GM18511 (cell line): ENCODE results near the gene TMEM163.

ENCODE experiments used
- ATAC-seq: cut with Tn5 transposase; IDR thresholded peaks from one replicate; pipeline ENCODE4 v1.9.1; 2021; ENCODE audit warnings: mild to moderate bottlenecking, moderate library complexity; ENCODE audit not compliant: unreplicated experiment

The TMEM163 gene

GRCh38 chr2:134446383-134447017, 272.3 kb downstream of the TMEM163 start:
- no peak for ATAC-seq

DNA sequence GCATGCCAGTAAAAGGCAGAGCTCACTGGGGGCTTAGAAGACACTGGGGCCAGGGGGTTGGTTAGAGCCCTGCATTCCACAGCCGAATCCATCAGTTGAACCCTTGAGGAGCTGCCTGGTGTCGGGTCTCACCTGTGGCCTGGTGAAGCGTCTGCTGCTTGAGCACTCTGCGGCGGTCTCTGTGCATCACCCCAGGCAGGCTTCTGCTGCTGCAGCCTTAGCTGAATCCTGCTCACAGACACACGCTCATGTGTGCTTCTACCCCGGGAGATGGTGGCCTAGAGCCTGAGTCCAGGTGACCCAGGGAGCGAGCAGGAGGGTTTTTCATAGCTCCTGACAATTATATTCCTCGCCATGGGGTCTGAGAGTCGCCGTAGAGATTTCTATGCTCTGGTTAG, 272.8 kb downstream of the TMEM163 start:
- ATAC-seq = no peak

DNA sequence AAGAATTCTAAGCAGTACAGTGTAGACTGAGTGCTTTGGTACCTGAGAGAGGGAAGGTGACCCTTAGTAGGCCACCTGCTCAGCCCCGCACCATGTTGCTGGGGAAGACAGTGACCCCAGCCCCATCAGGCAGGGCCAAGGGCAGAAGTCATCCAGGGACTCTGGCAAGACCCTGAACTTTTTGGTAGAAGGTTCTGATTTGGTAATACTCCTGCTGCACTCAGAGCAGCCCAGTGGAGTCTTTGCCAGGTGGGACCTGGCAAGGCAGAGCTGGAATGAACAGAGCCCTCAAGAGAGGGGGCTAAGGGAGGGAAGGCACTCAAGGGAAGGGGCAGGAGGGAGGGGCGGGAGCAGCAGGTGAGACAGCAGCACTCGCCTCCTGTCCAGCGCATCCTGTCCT, 273.7 kb downstream of the TMEM163 start:
- no peak for ATAC-seq

DNA sequence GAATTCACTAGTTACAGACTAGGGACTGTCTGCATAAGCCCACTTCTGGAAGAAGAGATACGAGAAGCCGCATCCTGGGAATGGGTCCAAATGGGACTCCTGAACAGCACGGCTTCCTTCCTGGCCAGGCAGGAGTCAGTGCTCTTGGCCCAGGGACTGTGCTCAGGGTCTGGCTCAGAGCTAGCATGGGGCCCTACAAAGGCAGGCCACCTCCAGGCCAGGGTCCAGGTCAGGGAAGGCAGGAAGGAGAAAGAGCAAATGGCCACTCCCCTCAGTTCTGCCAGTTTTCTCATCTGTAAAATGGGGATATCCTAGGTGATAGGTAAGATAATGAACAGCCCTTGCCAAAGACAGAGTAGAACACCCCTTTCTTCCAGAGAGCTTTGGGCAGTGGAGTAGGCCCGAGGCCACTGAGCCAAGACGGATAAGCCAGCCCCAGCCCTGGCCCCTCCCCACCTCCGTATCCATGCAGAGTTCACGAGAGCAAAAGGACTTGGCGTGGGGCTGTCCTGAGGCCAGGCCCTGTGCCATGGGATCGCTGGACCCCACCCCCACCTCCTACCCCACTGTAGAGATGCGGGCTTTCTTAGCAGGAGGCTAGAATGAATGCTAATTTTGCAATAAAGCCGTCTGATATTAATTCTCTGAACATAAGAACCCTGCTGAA, 274.9 kb downstream of the TMEM163 start:
- ATAC-seq = no peak

DNA sequence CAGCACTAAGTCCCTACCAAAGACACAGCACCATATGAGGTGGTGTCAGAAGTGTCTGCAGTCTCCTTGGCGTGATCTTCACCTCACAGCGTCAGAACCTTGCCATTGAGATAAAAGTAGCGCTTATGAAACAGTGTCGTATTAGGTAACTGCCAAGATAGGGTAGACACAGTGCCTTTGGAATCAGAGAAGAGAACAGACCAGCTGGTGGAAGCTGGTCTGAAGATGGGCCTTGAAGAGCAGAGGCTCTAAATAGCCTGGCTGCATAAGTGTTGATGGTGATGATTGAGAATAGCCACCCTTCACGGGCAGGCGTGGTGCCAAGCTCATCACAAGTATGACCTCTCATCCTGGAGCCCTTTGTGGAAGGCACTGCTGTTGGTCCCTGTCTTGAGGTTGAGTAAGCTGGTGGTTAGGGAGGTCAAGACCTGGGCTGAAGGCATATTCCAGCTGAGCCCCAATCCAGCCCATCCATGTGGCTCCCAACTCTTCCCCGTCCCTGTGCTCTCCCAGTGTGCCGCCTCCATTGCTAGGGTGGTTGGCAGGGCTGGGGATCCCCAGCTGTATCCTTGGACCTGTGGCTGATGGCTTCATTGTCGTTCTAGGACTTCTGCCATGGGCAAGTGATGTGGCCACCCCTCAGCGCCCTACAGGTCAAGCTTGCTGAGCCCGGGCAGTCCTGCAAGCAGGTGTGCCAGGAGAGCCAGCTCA, 277.5 kb downstream of the TMEM163 start:
- no peak for ATAC-seq

DNA sequence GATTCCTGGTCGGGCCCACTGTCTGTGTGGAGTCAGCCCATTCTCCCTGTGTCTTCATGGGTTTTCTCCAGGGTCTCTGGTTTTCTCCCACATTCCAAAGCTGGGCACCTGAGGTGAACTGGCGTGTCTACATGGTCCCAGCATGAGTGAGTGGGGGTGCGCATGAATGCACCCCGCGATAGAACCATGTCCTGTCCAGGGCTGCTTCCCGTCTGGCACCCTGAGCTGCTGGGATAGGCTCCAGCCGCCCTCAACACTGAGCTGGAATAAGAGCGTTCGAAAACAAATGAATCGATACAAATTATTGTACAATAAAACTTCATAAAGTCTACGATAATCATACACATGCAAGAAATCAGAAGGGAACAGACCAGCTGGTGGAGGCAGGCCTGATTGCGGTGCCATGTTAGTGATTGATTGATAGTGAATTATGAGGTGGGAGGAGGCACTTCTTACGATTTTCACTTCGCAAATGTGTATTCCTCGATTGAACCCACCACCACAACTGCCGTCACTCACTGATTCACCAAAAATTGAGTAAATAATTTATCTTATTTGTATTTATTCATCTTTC, 278.4 kb downstream of the TMEM163 start:
- ATAC-seq = no peak

GRCh38 chr2:134438371-134438770, 280.4 kb downstream of the TMEM163 start:
- no peak for ATAC-seq

DNA sequence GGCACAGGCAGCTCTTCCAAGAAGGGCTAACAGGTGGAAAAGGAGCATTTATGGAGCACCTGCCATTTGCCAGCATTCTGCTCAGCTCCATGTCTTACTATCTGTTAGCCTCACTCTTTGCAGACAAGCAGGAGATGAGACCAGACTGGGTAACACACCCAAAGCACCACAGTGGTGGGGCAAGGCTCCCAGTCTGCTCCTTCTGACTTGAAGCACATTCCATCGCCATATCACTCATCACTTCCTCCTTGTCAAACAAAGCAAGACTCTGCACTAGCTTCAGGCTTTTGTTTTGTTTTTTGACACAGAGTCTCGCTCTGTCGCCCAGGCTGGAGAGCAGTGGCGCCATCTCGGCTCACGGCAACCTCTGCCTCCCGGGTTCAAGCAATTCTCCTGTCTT, 282.1 kb downstream of the TMEM163 start:
- ATAC-seq = no peak

DNA sequence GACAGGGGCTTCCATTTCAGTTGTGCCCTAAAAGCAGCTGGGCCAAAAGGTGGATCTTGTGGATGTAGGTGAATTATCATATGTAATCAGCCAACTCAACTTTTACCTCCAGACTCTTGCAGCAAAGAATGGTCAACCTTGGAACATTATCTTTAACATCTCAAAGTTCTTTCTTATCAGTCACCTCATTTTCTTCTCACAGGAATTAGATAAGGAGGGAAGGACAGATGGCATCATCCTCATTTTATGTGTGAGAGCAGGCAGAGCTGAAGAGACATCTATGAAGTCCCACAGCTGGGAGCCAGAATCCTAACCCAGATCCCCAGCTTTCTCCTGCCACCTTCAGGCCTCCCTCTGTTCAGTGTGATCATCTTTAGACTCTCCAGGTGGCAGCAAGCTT, 282.9 kb downstream of the TMEM163 start:
- ATAC-seq = no peak

- no peak for ATAC-seq
Measured at GRCh38 chr2:134435505-134435904, 283.3 kb downstream of the TMEM163 start.

DNA sequence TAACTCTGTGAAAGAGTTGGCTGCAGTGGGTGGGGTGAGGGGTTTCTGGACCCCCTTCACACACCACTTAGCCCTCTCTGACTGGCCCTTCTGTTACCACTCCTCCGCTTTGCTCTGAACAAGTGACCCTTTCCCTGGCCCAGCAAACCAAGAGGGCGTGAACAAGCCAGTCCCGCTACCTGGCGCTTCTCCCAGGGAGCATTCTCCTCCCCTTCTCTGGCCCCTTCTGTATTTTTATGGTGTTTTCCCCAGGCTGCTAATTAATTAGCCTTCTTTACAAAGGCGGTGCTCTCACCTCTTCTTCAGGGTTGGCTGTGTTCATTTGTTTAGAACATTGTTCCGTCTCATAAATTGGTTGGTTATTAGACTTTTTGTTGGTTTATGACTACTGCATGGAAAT, 284.8 kb downstream of the TMEM163 start:
- ATAC-seq = no peak

- ATAC-seq = no peak
Measured at GRCh38 chr2:134433469-134433868, 285.3 kb downstream of the TMEM163 start.

- ATAC-seq = no peak
Measured at GRCh38 chr2:134432435-134432883, 286.3 kb downstream of the TMEM163 start.

GRCh38 chr2:134431838-134432434, 286.9 kb downstream of the TMEM163 start:
- ATAC-seq = no peak

GRCh38 chr2:134429886-134430285, 288.9 kb downstream of the TMEM163 start:
- no peak for ATAC-seq

DNA sequence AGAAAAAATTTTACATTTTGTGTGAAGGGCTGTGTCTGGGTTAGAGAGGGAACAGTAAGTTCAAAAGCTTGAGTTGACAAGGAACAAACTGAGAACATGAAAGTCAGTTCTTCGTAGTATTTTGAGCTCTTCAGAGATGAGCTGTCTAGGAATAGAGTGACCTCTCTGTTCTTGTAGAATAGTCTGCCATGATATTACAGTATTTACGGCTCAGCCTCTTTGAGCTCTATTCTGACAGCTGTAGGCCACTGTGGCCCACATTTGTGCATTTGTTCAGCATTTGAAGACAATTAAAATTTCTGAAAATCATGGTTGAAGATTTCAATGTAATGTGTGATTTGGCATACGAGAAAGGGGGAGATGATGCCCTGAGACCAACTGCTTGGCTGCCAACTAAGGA, 292.1 kb downstream of the TMEM163 start:
- ATAC-seq = no peak

DNA sequence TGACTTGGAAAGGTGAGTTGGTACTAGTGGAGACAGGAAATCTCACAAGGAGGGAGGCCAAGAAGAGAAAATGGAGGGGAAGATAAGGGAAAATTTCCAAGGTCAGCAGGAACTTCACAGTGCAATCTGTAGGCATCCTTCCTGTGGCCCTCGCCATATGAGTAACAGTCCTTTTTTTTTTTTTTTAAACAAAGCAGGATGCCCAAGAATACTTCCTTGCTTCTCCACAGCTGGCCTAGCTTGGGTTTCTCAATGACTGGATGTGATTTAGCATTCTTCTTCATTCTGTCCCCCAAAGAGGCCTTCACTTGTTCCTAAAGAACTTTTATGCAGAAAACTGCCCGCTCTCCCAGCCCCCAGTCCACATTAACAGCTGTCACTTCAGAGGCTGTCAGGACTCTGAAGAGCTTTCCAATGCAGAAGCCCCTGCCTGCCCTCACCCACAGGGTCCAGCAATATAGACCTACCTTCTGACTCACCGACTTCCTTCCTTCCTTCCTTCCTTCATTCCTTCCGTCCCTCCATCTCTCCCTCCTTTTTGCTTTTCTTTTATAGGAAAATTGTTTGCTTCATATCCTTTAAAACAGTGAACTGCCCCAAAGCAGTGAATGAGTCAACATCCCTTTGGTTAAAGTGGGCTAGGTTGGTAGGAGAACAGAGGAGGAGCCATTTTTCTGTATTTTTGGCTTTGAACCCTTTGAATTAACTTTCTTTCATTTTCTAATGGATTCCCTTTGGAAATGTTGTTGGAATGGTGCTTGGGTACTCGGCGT, 292.9 kb downstream of the TMEM163 start:
- no peak for ATAC-seq

- ATAC-seq = no peak
Measured at GRCh38 chr2:134421556-134422328, 297.1 kb downstream of the TMEM163 start.

DNA sequence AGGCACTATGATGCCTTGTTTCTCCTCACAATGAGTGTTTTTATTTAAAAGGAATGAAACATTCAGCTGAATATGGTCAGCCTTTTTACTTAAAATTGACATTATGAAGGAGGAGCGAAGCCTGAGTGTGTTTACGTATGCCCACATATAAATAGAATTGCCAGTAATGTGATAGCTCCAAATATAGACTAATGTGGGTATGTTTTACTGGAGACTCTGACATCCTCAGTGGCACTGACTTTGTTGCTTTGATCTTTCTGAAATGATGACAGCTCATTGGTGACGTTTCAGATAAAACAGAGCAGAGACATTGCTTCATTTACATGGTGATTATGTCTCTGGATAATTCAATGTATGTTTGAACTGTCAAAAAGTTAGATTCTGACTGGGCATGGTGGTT, 297.9 kb downstream of the TMEM163 start:
- no peak for ATAC-seq

- no peak for ATAC-seq
Measured at GRCh38 chr2:134420259-134420658, 298.5 kb downstream of the TMEM163 start.
